ENCODE results near the gene DSCAM.

The DSCAM gene

DNA sequence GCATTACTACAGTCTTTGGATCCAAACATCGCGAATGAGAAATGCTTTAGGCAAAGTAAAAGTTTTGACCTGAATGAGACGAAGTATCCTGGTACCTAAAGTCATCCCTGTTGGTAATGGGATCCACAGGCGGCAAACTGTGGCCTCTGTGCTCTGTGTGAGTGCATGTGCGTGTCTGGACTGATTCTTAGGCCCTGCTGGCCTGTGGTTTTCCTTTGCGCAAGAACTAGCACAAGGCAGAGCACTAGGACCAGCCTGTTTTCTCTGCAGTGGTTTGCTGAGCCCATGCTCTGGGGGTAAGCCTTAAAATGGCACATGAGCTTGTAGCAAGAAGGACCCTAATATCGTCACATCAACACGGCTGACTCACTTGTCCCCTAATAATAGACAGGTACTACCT, 251.2 kb downstream of the DSCAM start:
- DNase-seq = no peak

GRCh38 chr21:40587736-40588346, 259.1 kb downstream of the DSCAM start:
- DNase-seq = no peak

- no peak for DNase-seq
Measured at GRCh38 chr21:40586575-40586974, 260.4 kb downstream of the DSCAM start.

DNA sequence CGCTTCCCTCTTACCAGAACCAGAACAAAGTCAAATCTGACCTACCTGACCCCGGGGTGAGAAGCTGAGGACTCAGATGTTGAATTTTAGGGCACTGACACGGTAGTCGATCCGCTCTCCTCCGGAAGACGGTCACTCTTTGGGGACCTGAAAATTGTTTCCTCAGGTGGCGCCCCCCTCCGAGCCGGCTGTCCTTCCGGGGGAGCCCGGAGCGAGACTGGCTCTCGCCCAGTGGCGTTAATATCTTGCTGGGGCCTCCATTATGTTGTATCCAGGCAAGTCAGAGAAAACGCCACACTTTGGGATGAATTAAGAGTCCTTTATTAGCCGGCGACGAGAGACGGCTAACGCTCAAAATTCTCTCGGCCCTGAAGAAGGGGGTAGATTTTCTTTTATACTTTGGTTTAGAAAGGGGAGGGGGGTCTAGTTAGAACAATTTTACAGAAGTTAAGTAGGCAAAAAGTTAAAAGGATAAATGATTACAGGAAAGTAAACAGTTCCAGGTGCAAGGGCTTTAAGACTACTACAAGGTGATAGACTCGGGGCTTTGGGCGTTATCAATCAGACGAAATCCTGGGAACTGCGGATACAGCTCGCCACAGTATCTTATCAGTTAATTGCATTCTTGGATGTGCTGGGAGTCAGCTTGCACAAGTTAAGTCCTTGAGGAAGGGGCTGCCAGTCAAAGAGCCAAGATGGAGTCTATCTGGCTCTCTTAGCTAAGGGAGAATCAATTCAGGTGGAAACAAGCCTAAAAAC, 269.5 kb downstream of the DSCAM start:
- no peak for DNase-seq

DNA sequence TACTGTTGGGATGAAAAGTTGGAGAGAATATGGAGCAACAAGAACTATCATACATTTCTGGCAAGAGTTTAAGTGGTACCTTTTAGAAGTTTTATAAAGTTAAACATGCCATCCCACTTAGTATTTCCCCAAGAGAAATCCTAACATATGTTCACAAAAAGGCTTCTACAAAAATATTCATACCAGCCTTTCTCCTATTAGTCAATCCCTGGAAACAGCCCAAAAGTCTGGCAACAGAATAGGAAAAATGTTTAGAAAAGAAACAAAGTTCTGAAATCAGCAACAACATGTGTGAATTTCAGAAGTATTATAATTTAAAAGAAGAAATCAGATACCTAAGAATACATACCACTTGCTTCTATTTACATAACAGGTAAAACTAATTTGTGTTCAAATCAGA, 271.0 kb downstream of the DSCAM start:
- no peak for DNase-seq

GRCh38 chr21:40569357-40569756, 277.6 kb downstream of the DSCAM start:
- DNase-seq = no peak

- no peak for DNase-seq
Measured at GRCh38 chr21:40568807-40569206, 278.2 kb downstream of the DSCAM start.

DNA sequence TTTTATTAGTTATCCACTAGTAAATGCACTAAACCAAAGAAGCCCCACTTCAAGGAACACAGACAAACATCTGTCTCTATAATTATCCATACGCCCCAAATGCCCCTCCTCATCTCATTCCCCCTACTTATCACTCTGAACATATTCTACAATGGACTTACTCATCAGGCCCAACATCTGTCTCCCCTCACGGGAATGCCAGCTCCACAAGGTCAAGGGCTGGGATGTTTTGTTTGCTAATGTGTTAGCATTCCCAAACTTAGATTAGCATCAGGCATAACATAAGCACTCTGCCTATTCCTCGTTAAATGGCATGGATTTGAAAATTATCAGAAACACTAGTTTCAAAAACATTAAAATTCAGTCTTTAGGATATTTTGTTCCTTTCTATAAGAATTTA, 279.5 kb downstream of the DSCAM start:
- DNase-seq = no peak

- no peak for DNase-seq
Measured at GRCh38 chr21:40566486-40566885, 280.5 kb downstream of the DSCAM start.

- no peak for DNase-seq
Measured at GRCh38 chr21:40564318-40564717, 282.6 kb downstream of the DSCAM start.

DNA sequence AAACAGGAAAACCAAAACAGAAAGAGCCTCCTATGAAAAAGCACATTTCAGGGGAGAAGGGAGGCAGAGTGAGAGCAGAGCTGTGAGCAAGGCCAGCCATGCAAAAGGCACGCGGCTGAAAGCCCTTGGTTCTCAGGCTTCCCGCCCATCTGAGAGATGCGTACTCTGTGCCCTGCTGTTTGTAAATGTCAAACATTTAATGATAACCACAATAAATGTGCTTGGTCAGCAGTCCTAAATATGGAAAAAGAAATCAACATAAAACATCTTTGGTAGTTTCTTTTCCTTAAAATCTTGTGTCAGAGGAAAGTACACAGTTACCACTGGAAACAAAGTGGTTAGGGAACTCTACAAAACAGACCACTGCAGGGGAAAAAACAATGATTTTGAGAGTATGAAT, 283.1 kb downstream of the DSCAM start:
- DNase-seq = no peak

GRCh38 chr21:40562242-40563002, 284.5 kb downstream of the DSCAM start:
- DNase-seq = no peak

DNA sequence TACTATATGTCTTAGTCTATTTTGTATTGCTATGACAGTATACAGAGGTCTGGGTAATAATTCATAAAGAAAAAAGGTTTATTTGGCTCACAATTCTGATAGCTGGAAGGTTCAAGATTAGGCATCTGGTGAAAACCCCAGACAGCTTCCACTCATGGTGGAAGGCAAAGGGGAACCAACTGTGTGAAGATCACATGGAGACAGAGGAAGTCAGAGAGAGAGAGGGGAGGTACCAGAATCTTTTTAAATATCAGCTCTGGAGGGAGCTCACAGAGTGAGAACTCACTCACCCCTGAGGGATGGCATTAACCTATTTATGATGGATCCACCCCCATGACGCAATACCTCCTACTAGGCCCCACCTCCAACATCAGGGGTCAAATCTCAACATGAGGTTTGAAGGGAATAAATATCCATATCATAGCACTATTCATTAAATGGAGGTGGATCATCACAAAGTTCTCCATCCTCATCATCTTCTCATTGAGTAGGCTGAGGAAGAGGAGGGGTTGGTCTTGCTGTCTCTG, 290.5 kb downstream of the DSCAM start:
- no peak for DNase-seq

DNA sequence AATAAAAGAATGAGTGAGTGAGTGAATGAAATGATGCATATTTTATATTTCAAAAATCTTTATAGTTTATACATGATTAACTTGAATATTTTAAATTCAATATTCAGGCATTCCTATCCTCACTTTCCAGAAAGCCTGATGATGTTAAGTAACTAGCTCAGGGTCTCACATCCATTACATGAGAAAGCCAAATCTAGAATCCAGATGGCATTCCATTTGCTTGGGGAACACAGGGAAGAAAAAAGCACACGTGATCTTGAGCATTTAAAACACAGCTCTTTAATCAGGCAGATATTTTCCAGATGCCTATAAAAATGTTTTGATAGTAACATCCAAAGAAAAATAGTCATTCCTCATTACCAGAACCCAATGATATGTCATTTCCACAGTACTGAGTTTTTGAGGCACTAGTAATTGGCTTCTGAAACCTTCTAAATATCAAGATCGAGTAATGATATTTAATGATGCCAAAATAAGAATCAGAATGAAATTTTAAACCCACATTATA, 291.9 kb downstream of the DSCAM start:
- DNase-seq = no peak

GRCh38 chr21:40553781-40554180, 293.2 kb downstream of the DSCAM start:
- DNase-seq = no peak

DNA sequence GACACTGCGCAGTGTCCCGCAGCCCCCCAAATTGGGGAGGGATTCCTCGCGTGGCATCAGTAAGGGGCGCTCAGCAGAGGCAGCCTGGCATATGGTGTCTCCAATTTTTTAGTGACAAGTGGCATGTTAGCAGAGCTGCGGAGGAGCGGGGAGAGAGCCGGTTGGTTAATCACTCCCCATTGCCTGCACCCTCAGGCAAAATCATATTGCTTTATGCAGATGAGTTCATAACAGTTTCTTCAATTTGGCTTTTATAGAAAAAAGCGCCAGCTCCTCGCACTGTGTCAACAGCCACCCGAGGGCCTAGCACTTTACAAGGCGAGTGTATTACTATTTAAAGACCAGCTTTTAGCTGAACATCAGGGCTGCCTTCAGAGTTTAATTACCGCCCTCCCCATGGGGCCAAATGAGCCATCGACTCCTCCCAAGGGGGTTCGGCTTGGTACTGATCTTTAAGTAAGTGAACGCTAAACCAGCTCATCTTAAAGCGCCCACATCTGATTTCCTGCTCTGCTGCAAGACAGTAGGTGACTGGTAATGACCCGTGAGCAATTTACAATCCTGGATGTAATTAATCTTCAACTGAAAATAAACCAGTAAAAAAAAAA, 298.9 kb downstream of the DSCAM start:
- DNase-seq = no peak

GRCh38 chr21:40546647-40547046, 300.3 kb downstream of the DSCAM start:
- peak; percentile 46 for DNase-seq

DNA sequence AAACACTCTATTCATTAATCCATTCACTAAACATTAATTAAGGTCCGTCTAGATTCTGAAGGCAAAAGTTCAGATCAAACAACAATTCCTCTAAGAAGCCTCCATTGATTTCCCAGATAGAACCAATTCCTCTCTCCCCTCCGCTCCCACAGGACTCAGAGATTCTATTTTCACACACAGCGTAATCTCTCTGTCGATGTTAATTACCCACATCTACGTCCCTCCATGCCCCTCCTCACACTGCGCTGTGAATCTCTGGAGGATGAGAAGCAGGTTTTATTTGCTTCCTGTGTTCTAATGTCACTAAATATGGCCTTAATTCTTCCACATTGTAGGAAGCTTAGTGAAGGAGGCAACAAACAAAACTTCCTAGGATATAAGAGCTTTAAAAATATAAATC, 306.7 kb downstream of the DSCAM start:
- no peak for DNase-seq

DNA sequence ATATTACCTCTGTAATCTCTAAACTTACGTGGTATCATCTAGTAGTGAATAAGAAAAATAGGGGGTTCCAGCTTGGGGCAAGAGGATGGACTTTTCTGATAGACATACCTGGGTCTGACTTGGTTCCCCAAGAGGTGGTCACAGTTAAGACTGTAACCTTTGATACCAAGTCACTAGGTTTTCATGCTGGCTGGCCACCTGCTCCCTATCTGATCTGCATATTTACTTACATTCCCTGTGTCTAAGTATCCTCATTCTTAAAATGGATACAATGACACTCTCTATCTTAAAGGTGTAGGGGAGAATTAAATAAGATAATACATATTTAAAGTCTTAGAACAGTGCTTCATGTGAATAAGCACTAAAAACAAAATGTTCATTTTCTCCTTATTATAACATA, 312.1 kb downstream of the DSCAM start:
- DNase-seq = no peak

DNA sequence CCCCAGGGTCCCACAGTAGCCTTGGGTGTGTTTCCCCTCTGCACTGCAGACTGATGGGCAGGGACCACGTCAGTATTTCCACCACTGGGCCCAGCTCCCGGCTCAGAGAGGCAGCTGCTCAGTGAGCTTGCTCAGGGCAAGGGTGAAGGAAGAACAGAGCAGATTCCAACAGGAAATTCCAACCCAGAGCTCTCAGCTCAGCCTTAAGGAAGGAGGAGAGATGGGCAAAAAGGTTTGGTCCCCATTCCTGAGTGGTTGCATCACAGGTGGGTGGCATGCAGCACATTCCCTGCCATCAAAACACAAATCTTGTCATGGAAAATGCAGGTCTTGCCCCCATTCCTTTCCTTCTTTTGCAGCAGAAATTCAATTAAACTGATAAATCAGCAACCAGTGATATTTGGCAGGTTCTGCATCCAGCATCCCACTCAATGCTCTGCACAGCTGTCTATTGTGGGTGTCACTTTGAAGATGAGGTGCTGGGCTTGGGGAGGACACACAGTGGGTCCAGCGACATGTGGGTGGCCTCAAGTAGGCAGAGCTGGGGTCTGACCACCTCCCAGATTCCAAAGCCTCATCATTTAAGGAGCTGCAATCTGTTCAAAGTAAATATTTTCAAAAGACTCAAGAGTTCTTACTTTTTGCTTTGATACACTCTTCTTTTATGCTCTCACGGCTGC, 315.4 kb downstream of the DSCAM start:
- DNase-seq = no peak

DNA sequence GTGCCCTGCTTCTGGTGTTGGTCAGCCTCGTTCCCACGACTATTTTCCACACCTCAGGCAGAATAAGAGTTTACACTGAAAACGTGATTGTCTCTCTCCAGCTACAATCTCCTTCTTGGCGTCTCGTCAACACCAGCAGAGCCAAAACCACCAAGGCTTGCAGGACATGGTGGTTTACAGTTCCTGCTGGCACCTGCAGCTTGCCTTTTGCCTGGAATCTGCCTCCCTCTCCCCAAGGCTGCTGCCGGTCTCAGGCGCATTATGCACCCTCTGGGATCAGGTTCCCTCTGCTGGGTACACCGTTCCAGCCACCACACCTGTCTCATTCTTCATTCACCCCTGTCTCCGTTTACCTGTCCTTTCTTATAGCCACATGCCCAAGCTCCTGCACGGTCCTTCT, 315.9 kb downstream of the DSCAM start:
- no peak for DNase-seq

GRCh38 chr21:40517646-40518045, 329.3 kb downstream of the DSCAM start:
- no peak for DNase-seq

GRCh38 chr21:40516335-40516734, 330.6 kb downstream of the DSCAM start:
- peak; percentile 71 for DNase-seq
